WERI-Rb-1 (cell line): ENCODE data around the gene TP73.

Source experiments
- DNase-seq: peaks from one replicate; pipeline ENCODE4 v3.0.0-alpha.2; 2020
- H3K27ac ChIP-seq: fragments of 250-450 bp; sonication (Bioruptor Pico); 2 replicates; pipeline ENCODE4 v1.5.1; 2020; ENCODE audit warnings: mild to moderate bottlenecking, moderate library complexity
- H3K27me3 ChIP-seq: fragments of 250-450 bp; sonication (Bioruptor Pico); 2 replicates; pipeline ENCODE4 v1.5.1; 2021; ENCODE audit warnings: mild to moderate bottlenecking, low read depth, moderate library complexity; ENCODE audit not compliant: insufficient read depth, severe bottlenecking
- H3K36me3 ChIP-seq: fragments of 250-450 bp; sonication (Bioruptor Pico); 2 replicates; pipeline ENCODE4 v1.5.1; 2020; ENCODE audit warnings: mild to moderate bottlenecking, moderate library complexity
- H3K4me3 ChIP-seq: 2 replicates; pipeline ENCODE4 v1.5.1; 2011; ENCODE audit warnings: low read depth, mild to moderate bottlenecking, control low read depth, low read length
- H3K9me3 ChIP-seq: fragments of 250-450 bp; sonication (Bioruptor Pico); 2 replicates; pipeline ENCODE4 v1.5.1; 2021; ENCODE audit warnings: mild to moderate bottlenecking, moderate library complexity; ENCODE audit not compliant: severe bottlenecking
- TF ChIP-seq, protein P1 (sequence below): IDR thresholded peaks from 2 replicates; pipeline ENCODE4 v1.5.1; 2011; ENCODE audit warnings: low read depth, mild to moderate bottlenecking, control low read depth, inconsistent platforms, low read length

Gene TP73

DNA sequence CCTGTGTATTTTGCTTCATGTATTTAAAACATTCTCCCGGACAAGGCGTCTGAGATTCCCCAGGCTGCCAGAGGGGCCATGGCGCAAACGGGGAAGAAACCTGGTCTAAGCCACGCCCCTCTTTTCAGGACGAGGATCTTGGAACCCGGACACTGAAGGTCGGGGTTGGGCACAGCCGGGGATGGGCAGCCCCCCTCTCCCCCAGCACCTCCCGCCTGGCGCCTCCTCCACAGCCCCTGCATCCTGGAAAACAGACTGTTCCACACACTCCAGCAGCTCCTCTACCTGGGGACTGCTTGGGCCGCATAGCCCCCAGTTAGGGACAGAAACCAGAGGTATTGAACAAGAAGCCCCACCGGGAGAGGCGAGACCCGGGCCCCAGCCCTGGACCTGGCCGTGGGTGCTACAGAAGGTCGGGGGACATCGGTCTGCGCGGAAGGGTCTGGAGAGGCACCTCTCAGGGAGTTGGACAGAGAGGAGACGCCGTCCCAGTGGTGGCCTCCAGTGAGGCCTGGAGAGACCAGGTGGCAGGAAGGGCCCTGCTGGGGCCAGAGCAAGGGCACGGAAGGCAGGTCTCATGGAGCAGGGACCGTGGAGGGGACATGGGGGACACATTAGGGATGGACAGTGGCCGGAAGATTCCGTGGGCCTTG lies 5.4 kb downstream of the TP73 start:
- no peaks in the 10 kb centered on the region for H3K27me3 ChIP-seq

DNA sequence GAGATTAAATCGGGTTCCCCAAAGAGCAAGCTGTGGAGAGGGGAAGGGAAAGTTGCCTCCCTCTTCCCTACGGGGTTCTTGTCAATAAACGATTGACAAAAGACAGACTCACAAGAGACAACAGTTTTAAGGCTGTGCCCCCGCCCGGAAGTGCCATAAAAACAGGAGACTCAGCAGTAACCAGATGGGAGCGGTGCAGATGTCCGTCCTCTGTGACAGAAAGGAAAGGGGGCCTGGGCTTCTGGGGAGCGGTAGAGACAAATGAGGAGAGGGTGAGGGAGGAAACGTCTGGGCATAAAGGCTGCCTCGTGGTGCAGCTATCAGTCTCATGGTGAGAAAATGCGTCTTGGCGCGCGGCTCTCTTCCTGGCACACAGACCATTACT lies 5.9 kb downstream of the TP73 start:
- H3K4me3 ChIP-seq, result no peak overlapping the region
- H3K36me3 ChIP-seq, result peaks cover 38% of the 10 kb centered on the region
- no peaks in the 10 kb centered on the region for H3K27me3 ChIP-seq
- TF ChIP-seq, protein P1, sequence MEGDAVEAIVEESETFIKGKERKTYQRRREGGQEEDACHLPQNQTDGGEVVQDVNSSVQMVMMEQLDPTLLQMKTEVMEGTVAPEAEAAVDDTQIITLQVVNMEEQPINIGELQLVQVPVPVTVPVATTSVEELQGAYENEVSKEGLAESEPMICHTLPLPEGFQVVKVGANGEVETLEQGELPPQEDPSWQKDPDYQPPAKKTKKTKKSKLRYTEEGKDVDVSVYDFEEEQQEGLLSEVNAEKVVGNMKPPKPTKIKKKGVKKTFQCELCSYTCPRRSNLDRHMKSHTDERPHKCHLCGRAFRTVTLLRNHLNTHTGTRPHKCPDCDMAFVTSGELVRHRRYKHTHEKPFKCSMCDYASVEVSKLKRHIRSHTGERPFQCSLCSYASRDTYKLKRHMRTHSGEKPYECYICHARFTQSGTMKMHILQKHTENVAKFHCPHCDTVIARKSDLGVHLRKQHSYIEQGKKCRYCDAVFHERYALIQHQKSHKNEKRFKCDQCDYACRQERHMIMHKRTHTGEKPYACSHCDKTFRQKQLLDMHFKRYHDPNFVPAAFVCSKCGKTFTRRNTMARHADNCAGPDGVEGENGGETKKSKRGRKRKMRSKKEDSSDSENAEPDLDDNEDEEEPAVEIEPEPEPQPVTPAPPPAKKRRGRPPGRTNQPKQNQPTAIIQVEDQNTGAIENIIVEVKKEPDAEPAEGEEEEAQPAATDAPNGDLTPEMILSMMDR, result no peak
- no peaks in the 10 kb centered on the region for H3K9me3 ChIP-seq
- H3K27ac ChIP-seq, result peak overlapping the region; percentile 8; the same call in 1 of the 2 replicates
- no peak for DNase-seq

More for the DNA sequence above, 5.4 kb downstream of the TP73 start:
- no peak for DNase-seq
- H3K36me3 ChIP-seq, result peaks cover 36% of the 10 kb centered on the region
- peak overlapping the region; percentile 8; the same call in 1 of the 2 replicates for H3K27ac ChIP-seq
- H3K9me3 ChIP-seq, result no peaks in the 10 kb centered on the region
- no peak overlapping the region for H3K4me3 ChIP-seq
- TF ChIP-seq, protein P1, result no peak

DNA sequence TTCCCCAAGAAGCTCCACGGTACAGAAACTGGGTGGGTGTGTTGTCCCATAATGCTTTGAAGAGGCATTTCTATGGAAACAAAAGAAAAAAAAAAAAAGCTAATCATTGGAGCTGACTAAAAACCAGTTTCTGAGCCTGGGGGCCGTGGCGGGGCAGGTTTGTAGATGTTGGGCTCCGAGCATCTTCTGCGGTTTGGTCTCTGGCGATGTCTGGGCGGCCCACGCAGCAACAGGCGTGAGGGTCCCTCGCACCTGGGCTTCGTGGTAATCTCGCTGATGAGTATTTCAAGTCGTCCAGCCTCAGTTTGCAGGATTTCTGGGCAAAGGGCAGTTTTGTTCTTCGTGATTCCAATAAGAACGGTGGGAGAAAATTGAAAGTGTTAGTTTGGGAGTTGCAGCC lies 6.8 kb downstream of the TP73 start:
- Histone ChIP-seq H3K4me3 (no peak overlapping the region), H3K27ac (no peak overlapping the region), H3K9me3 (no peaks in the 10 kb centered on the region), H3K27me3 (no peaks in the 10 kb centered on the region), H3K36me3 (peaks cover 37% of the 10 kb centered on the region)
- TF ChIP-seq, protein P1, result no peak
- no peak for DNase-seq

DNA sequence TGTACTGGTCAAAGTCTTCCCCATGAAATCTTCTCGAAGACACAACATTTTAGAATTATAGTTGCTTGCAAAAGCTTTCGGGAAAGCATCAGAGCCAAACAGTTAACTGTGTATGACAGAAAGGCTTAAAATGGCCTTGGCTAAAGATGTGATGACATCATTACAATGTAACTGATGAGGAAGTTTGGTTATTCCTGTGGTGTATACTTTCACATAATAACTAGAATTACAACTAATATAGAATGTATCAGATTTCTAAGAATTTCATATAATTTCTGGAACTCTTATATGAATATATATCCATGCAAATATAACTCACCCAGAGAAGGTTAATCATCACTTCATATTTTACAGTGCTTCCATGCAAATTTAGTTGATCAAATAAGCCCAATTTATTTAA lies 8.4 kb downstream of the TP73 start:
- Histone ChIP-seq H3K4me3 (no peak overlapping the region), H3K27ac (no peak overlapping the region), H3K9me3 (no peaks in the 10 kb centered on the region), H3K27me3 (no peaks in the 10 kb centered on the region), H3K36me3 (peaks cover 27% of the 10 kb centered on the region)
- no peak for DNase-seq
- TF ChIP-seq, protein P1, result no peak

DNA sequence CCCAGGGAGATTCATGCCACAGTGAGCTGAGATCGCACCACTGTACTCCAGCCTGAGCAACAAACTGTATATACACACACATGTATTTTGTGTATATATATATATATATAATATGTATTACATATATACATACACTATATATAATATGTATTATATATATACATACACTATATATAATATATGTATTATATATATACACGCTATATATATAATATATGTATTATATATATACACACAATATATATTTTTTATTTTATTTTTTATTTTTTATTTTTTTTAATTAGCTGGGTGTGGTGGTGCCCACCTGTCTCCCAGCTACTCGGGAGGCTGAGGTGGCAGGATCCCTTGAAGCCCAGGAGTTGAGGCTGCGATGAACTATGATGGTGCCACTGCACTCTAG lies 9.3 kb downstream of the TP73 start:
- Histone ChIP-seq H3K36me3 (peaks cover 22% of the 10 kb centered on the region), H3K27ac (no peak overlapping the region), H3K4me3 (no peak overlapping the region), H3K9me3 (no peaks in the 10 kb centered on the region), H3K27me3 (no peaks in the 10 kb centered on the region)
- DNase-seq, result no peak
- TF ChIP-seq, protein P1, result no peak
